Uterus (tissue), 4 donors: ENCODE data around the gene PMEPA1. TPM values are rescaled to one million over a fixed set of nuclear protein-coding genes. Genes with fewer than 3 reads are reported as not detected.

ENCODE experiments used
- DNase-seq, 2 donors: peaks; one replicate each; pipeline ENCODE4 v3.0.0-alpha.2; 2019 to 2020
- H3K27ac ChIP-seq, 2 donors: fragments of 200-600 bp; sonication (generic); 1 replicate in 1 of 2; 2 replicates in 1 of 2; pipeline ENCODE4 v1.5.1; 2016 to 2018
- H3K27me3 ChIP-seq, 2 donors: fragments of 200-600 bp; sonication (generic); one replicate each; pipeline ENCODE4 v1.5.1; 2018 to 2019; ENCODE audit warnings: control low read depth in 1 of 2
- H3K36me3 ChIP-seq, 2 donors: fragments of 200-600 bp; sonication (generic); one replicate each; pipeline ENCODE4 v1.5.1; 2019; ENCODE audit warnings: control low read depth in 1 of 2
- H3K4me1 ChIP-seq, 2 donors: fragments of 200-600 bp; sonication (generic); one replicate each; pipeline ENCODE4 v1.5.1; 2018 to 2019; ENCODE audit warnings: control low read depth in 1 of 2
- H3K4me3 ChIP-seq, 2 donors: fragments of 200-600 bp; sonication (generic); 1 replicate in 1 of 2; 2 replicates in 1 of 2; pipeline ENCODE4 v1.5.1; 2018 to 2019; ENCODE audit warnings: mild to moderate bottlenecking in 1 of 2
- H3K9me3 ChIP-seq, 2 donors: fragments of 200-600 bp; sonication (generic); one replicate each; pipeline ENCODE4 v1.5.1; 2019; ENCODE audit warnings: control low read depth in 1 of 2
- POLR2A ChIP-seq, 2 donors: fragments of 450-650 bp; IDR thresholded peaks; one replicate each; pipeline ENCODE4 v1.6.1; 2016; ENCODE audit warnings: antibody characterized with exemption in 2 of 2, mild to moderate bottlenecking in 1 of 2, moderate library complexity in 1 of 2
- intact Hi-C: fragments of 100-400 bp; cut with DNase I; formaldehyde crosslinking; loops from one replicate; pipeline ENCODE4 v1.15.1; 2023; ENCODE audit warnings: low total_unique reads
- total RNA-seq, 4 donors: library from RNA; depleted of rRNA in 3 of 4; stranded (reverse); fragments of >200 nt in 3 of 4; gene quantifications; one replicate each; pipeline versions ENCODE4 v1.1.0 to v1.2.4, GENCODE V29; 2014 to 2023
- TF ChIP-seq, protein P1 (sequence below), 4 experiments: fragments of 200-600 bp in 2 of 4; fragments of 450-650 bp in 2 of 4; sonication (generic) in 2 of 4; IDR thresholded peaks; one replicate each; pipeline ENCODE4 v1.5.1; 2016 to 2019; ENCODE audit warnings: antibody characterized with exemption in 4 of 4, mild to moderate bottlenecking in 2 of 4, moderate library complexity in 1 of 4
- donor health status: DM: yes; HTN: yes; CAD: no.

The PMEPA1 gene
- total RNA-seq, 4 donors from 2014 or later, result 5.6 to 51.9 (median 33.5) TPM

DNA sequence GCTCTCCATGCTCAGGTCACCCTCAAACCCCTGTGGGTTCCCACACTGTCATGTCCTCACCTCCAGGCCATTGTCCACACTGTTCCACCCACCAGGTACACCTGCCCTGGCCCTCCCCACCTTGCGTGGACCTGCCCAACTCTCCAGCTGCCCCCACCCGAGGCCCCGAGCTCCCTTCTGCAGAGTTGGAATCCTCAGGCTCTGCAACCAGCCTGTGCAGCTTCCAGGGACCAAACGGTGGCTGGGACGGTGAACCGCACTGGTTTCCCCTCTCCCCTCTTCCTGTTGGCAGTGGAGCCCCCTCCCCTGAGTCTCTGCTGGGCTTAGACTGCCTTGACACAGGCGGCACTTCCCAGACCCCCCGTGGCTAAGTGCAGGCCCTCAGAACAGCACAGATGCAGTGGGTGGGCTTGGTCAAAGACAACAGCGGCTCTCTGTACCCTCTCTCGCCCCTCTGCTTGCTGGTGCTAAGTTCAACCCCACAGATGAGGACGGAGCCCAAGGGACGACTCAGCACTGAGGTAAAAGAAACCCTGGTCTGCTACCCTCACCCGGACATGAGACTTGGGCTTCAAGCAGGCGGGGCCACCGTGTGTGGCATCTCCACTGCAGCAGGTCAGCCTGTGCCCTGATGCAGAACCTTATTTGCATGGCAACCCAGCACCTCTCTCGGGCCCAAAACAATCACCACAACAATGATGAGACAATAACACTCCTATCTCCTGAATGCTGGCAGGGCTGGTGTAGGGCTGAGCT, 100.6 kb downstream of the PMEPA1 start:
- TF ChIP-seq, protein P1, sequence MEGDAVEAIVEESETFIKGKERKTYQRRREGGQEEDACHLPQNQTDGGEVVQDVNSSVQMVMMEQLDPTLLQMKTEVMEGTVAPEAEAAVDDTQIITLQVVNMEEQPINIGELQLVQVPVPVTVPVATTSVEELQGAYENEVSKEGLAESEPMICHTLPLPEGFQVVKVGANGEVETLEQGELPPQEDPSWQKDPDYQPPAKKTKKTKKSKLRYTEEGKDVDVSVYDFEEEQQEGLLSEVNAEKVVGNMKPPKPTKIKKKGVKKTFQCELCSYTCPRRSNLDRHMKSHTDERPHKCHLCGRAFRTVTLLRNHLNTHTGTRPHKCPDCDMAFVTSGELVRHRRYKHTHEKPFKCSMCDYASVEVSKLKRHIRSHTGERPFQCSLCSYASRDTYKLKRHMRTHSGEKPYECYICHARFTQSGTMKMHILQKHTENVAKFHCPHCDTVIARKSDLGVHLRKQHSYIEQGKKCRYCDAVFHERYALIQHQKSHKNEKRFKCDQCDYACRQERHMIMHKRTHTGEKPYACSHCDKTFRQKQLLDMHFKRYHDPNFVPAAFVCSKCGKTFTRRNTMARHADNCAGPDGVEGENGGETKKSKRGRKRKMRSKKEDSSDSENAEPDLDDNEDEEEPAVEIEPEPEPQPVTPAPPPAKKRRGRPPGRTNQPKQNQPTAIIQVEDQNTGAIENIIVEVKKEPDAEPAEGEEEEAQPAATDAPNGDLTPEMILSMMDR (IDR thresholded peaks at IDR 0.05), result no peak
- no peak for TF ChIP-seq POLR2A (IDR thresholded peaks at IDR 0.05)
- intact Hi-C loops, result no loop called here
- Histone ChIP-seq H3K9me3 (no peaks in the 10 kb centered on the region), H3K4me3 (no peak overlapping the region), H3K27ac (no peak overlapping the region), H3K4me1 (no peaks in the 10 kb centered on the region), H3K27me3 (no peaks in the 10 kb centered on the region), H3K36me3 (no peaks in the 10 kb centered on the region)
- no peak for DNase-seq

DNA sequence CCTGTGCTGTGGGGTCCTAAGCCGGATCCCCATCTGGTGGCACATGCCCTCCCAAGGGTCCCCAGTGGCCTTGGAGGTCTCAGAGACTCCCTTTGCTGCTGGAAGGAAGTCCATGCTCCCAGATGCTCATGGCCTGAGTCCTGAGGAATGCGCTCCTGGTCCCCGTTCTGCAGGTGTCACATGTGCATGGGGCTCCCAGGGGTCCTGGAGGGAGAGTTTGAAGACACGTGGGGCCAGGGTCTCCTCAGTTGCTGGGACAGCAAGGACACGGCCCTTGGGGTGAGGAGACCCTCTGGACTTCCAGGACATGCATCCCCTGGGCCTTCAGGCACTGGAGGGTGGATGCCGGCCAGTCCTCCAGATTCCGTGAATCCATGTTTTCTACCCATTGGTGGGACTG, 101.3 kb downstream of the PMEPA1 start:
- Histone ChIP-seq H3K27ac (no peak overlapping the region), H3K9me3 (no peaks in the 10 kb centered on the region), H3K4me3 (no peak overlapping the region), H3K27me3 (no peaks in the 10 kb centered on the region), H3K4me1 (no peaks in the 10 kb centered on the region), H3K36me3 (no peaks in the 10 kb centered on the region)
- TF ChIP-seq, protein P1 (IDR thresholded peaks at IDR 0.05), result no peak
- no peak for TF ChIP-seq POLR2A (IDR thresholded peaks at IDR 0.05)
- intact Hi-C loops, result no loop called here
- DNase-seq, result no peak

DNA sequence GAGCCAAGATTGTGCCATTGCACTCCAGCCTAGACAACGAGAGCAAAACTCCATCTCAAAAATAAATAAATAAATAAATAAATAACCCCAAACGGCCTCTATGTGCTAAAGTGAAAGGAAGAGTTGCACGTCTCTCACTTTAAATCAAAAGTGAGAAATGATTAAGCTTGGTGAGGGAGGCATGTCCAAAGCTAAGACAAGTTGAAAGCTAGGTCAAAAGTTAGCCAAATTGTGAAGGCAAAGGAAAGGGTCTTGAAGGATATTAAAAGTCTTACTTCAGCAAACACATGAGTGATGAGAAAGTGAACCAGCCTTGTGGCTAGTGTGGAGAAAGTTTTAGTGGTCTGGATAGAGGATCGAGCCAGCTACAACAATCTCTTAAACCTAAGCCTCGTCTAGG, 103.9 kb downstream of the PMEPA1 start:
- intact Hi-C loops, result no loop called here
- no peak for TF ChIP-seq POLR2A (IDR thresholded peaks at IDR 0.05)
- TF ChIP-seq, protein P1 (IDR thresholded peaks at IDR 0.05), result no peak
- Histone ChIP-seq H3K27ac (no peak overlapping the region), H3K27me3 (no peaks in the 10 kb centered on the region), H3K4me3 (no peak overlapping the region), H3K36me3 (no peaks in the 10 kb centered on the region), H3K4me1 (no peaks in the 10 kb centered on the region), H3K9me3 (no peaks in the 10 kb centered on the region)
- DNase-seq, result no peak

DNA sequence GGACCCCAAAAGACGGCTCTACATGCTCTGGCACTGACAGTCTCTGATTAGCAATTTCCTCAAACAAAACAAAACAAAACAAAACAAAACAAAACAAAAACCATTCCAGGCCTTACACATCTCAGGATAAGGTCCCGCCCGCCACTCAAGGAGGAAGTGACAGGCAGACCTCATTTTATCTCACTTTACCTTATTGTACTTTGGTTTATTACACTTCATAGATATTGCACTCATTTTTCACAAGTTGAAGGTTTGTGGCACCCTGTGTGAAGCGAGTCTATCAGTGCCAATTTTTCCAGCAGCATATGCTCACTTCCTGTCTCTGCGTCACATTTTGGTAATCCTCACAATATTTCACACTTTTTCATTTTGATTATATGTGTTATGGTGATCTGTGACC, 104.8 kb downstream of the PMEPA1 start:
- H3K4me1 ChIP-seq, result no peaks in the 10 kb centered on the region
- no peaks in the 10 kb centered on the region for H3K9me3 ChIP-seq
- no peaks in the 10 kb centered on the region for H3K36me3 ChIP-seq
- DNase-seq, result no peak
- TF ChIP-seq POLR2A (IDR thresholded peaks at IDR 0.05), result no peak
- TF ChIP-seq, protein P1 (IDR thresholded peaks at IDR 0.05), result no peak
- H3K4me3 ChIP-seq, result no peak overlapping the region
- intact Hi-C loops, result no loop called here
- no peak overlapping the region for H3K27ac ChIP-seq
- no peaks in the 10 kb centered on the region for H3K27me3 ChIP-seq

DNA sequence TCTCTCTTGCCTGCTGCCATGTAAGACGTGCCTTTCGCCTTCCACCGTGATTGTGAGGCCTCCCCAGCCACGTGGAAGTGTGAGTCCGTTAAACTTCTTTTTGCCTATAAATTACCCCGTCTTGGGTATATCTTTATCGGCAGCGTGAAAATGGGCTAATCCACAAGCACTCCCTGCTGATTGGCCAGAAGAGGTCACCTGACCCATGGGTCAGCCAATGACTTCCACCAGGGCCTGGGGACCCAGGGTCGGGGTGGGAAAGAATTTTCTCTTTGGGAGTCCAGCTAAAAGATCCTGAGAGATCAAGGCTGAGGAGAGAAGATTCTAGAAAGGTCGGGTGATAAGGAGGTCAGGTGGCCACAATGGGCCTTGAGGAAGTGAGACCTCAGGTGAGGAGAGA, 106.7 kb downstream of the PMEPA1 start:
- DNase-seq, result no peak
- Histone ChIP-seq H3K4me1 (no peaks in the 10 kb centered on the region), H3K36me3 (no peaks in the 10 kb centered on the region), H3K27me3 (no peaks in the 10 kb centered on the region), H3K4me3 (no peak overlapping the region), H3K9me3 (no peaks in the 10 kb centered on the region), H3K27ac (no peak overlapping the region)
- TF ChIP-seq POLR2A (IDR thresholded peaks at IDR 0.05), result no peak
- TF ChIP-seq, protein P1 (IDR thresholded peaks at IDR 0.05), result no peak
- intact Hi-C loops, result no loop called here
